ENCODE measurements around the gene PLLP. TPM values are rescaled to one million over a fixed set of nuclear protein-coding genes. Genes with fewer than 3 reads are reported as not detected.

Gene PLLP
- polyA plus RNA-seq, 1 donor (not counting 4 experiments of a cell fraction or from before 2014, with no cell fraction given) = 8.7 TPM

DNA sequence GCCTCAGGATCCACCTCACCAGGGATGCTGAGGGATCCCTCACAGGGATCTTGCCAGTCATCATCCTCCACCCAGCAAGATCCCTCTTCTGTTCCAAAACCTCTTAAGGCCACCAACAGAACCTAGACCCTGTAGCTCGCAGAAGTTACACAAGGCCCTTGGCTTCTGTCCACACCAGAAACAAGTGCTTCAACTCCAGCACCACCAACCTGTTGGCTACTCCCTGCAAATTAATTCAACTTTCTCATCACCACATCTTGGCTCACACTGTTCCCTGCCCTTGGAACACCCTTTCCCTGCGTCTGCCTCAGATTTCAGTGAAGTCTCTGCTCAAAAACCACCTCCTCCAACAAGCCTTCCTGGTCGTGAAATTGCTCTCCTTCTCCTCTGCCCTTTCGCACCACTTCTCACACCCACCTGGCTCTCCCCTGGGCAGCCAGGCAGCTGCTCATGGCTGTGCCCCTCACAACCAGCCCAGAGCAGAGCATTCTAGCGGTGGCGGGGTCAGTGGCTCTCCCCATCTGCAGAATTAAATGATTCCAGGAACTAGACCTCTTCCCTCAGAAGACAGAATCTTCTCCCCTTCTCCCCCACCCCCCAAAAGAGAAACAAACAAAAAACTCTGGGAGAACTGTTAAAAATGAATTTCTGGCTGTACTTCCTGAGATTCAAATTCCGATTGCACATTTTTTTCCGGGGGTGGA is 1.8 kb downstream of the PLLP start:
- FAIRE-seq = peak; percentile 74
- no peak for DNase-seq (ENCODE audit: low read depth, low spot score)
- Histone ChIP-seq H3K27me3 (ENCODE audit: control insufficient read depth, extremely low read depth, insufficient read depth, low read length) (peaks cover 10% of the 10 kb centered on the region), H3K4me3 (ENCODE audit: control insufficient read depth in 2 of 3, extremely low read depth in 1 of 3, insufficient read depth in 2 of 3, low read depth in 1 of 3, low read length in 3 of 3) (no peak overlapping the region), H3K9me3 (ENCODE audit: control insufficient read depth, low read depth, low read length) (no peaks in the 10 kb centered on the region), H3K36me3 (ENCODE audit: control insufficient read depth in 2 of 2, extremely low read depth in 1 of 2, insufficient read depth in 2 of 2, low read length in 2 of 2) (no peaks in the 10 kb centered on the region), H3K79me2 (ENCODE audit: control insufficient read depth, insufficient read depth, low read length) (no peaks in the 10 kb centered on the region), H3K4me1 (ENCODE audit: control insufficient read depth, extremely low read depth, insufficient read depth, low read length) (peaks cover 29% of the 10 kb centered on the region), H4K20me1 (ENCODE audit: control insufficient read depth, extremely low read depth, insufficient read depth, low read length) (no peaks in the 10 kb centered on the region), H3K9me1 (ENCODE audit: control insufficient read depth, extremely low read depth, insufficient read depth, low read length) (no peaks in the 10 kb centered on the region), H3K27ac (ENCODE audit: control insufficient read depth, insufficient read depth, low read length) (no peak overlapping the region), H3K4me2 (ENCODE audit: control insufficient read depth, extremely low read depth, insufficient read depth, low read depth, low read length) (no peak overlapping the region), H2AFZ (ENCODE audit: control insufficient read depth, low read length) (no peak overlapping the region), H3K9ac (ENCODE audit: control insufficient read depth, extremely low read depth, insufficient read depth, low read length) (no peak overlapping the region)
- no peak for TF ChIP-seq EZH2 (IDR thresholded peaks at IDR 0.05; ENCODE audit: low read length)
- TF ChIP-seq, protein P1, sequence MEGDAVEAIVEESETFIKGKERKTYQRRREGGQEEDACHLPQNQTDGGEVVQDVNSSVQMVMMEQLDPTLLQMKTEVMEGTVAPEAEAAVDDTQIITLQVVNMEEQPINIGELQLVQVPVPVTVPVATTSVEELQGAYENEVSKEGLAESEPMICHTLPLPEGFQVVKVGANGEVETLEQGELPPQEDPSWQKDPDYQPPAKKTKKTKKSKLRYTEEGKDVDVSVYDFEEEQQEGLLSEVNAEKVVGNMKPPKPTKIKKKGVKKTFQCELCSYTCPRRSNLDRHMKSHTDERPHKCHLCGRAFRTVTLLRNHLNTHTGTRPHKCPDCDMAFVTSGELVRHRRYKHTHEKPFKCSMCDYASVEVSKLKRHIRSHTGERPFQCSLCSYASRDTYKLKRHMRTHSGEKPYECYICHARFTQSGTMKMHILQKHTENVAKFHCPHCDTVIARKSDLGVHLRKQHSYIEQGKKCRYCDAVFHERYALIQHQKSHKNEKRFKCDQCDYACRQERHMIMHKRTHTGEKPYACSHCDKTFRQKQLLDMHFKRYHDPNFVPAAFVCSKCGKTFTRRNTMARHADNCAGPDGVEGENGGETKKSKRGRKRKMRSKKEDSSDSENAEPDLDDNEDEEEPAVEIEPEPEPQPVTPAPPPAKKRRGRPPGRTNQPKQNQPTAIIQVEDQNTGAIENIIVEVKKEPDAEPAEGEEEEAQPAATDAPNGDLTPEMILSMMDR (optimal IDR thresholded peaks at IDR 0.05 in 1 of 3, IDR thresholded peaks at IDR 0.05 in 1 of 3, conservative IDR thresholded peaks at IDR 0.05 in 1 of 3; ENCODE audit: extremely low read depth in 1 of 3, insufficient read depth in 2 of 3, low read length in 3 of 3) = no peak
- dilution Hi-C loops (cut with MboI; ENCODE audit: extremely low pct_ligation_motif_present, low sequenced_read_pairs) = no loop called here

DNA sequence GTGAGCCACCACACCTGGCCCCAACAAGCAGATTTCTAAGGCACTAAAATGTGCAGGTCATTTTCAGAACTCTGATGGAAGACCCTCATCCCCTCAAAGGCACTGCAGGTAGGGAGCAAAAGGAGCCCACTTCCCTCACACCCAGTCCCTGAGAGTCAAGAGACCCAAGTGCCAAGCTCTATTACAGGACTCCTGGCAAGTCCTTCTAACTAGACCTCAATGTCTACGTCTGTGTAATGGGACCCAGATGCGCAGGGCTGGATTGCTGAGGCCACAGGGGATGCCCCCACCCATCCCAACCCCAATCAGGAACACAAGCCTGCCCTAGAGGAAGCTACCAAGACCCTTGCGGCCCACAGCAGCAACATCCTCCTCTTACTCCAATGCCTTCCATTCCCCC is 2.7 kb downstream of the PLLP start:
- no peak overlapping the region for H2AFZ ChIP-seq (ENCODE audit: control insufficient read depth, low read length)
- DNase-seq (ENCODE audit: low read depth, low spot score) (no peak), FAIRE-seq (no peak)
- no peaks in the 10 kb centered on the region for H3K9me1 ChIP-seq (ENCODE audit: control insufficient read depth, extremely low read depth, insufficient read depth, low read length)
- dilution Hi-C loops (cut with MboI; ENCODE audit: extremely low pct_ligation_motif_present, low sequenced_read_pairs) = no loop called here
- H3K4me3 ChIP-seq (ENCODE audit: control insufficient read depth in 2 of 3, extremely low read depth in 1 of 3, insufficient read depth in 2 of 3, low read depth in 1 of 3, low read length in 3 of 3) = no peak overlapping the region
- peaks cover 10% of the 10 kb centered on the region for H3K27me3 ChIP-seq (ENCODE audit: control insufficient read depth, extremely low read depth, insufficient read depth, low read length)
- H4K20me1 ChIP-seq (ENCODE audit: control insufficient read depth, extremely low read depth, insufficient read depth, low read length) = no peaks in the 10 kb centered on the region
- peaks cover 36% of the 10 kb centered on the region for H3K4me1 ChIP-seq (ENCODE audit: control insufficient read depth, extremely low read depth, insufficient read depth, low read length)
- H3K79me2 ChIP-seq (ENCODE audit: control insufficient read depth, insufficient read depth, low read length) = no peaks in the 10 kb centered on the region
- H3K9me3 ChIP-seq (ENCODE audit: control insufficient read depth, low read depth, low read length) = no peaks in the 10 kb centered on the region
- no peaks in the 10 kb centered on the region for H3K36me3 ChIP-seq (ENCODE audit: control insufficient read depth in 2 of 2, extremely low read depth in 1 of 2, insufficient read depth in 2 of 2, low read length in 2 of 2)
- H3K27ac ChIP-seq (ENCODE audit: control insufficient read depth, insufficient read depth, low read length) = no peak overlapping the region
- no peak overlapping the region for H3K4me2 ChIP-seq (ENCODE audit: control insufficient read depth, extremely low read depth, insufficient read depth, low read depth, low read length)
- no peak overlapping the region for H3K9ac ChIP-seq (ENCODE audit: control insufficient read depth, extremely low read depth, insufficient read depth, low read length)
- TF ChIP-seq, protein P1 (optimal IDR thresholded peaks at IDR 0.05 in 1 of 3, IDR thresholded peaks at IDR 0.05 in 1 of 3, conservative IDR thresholded peaks at IDR 0.05 in 1 of 3; ENCODE audit: extremely low read depth in 1 of 3, insufficient read depth in 2 of 3, low read length in 3 of 3) = no peak
- TF ChIP-seq EZH2 (IDR thresholded peaks at IDR 0.05; ENCODE audit: low read length) = no peak
